NCI-H1105 (cell line): Measurements from ENCODE around the gene ADAMTS17.

Experiments
- DNase-seq: peaks from one replicate; lab custom pipeline; 2025; lab: John Stamatoyannopoulos, UW

Gene ADAMTS17

DNA sequence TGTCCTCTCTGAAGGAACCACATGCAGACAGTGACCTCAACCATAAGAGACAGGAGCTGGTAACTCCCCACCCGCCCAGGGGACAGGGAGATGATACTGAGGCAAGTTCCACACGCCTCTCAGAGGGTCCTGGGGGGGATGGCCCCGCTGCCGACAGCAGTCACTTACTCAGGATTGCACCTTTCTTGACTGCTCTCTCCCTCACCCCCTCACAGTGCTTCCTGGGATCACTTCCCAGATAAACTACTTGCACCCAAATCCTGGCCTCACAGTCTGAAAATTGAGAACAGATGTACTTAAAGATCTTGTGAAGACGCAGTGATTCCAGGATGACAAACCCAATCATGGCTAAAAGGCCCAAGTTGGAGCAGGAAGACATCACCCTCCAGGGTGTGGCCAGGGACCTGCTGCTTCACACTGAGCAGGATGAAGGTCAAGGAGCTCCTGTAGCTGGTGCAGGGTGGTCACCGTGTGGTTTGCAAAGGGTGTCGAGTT lies 207.6 kb downstream of the ADAMTS17 start:
- no peak for DNase-seq

DNA sequence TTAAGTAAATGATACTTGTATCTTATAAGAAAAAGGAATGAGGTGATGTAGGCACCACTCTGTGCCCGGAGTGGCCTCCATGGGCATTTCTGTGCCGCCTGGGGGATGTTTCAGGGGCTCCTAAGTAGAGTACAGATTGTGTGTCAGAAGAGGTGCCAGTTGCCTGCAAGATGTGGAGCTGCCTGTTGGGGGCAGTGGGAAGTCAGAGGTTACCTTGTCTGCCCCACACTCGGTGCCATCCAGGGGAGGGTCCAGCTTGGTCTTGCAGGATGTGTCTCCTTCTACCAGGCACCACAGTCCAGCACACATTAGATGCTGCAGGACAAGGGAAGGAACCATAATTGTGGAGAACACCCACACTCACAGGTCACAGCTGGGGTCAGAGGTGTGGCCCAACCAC lies 208.8 kb downstream of the ADAMTS17 start:
- DNase-seq, result no peak

DNA sequence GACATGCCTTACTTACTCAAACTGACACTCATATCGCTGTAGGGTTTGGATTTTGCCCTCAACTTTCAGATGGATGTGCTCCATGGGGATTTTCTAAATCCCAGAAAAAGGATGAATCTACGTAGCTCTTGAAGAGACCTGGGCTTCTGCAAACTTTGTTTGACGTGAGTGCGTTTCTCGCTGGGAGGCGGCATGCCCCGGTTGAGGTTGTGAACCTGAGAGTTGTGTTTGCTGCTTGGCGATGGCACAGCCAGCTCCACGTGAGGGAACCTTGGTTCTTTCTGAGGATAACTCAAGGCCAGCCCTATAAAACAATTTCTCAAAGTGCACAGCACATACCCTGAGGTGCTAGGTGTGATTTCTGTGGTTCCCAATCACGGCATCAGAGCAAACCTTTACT lies 209.5 kb downstream of the ADAMTS17 start:
- no peak for DNase-seq

DNA sequence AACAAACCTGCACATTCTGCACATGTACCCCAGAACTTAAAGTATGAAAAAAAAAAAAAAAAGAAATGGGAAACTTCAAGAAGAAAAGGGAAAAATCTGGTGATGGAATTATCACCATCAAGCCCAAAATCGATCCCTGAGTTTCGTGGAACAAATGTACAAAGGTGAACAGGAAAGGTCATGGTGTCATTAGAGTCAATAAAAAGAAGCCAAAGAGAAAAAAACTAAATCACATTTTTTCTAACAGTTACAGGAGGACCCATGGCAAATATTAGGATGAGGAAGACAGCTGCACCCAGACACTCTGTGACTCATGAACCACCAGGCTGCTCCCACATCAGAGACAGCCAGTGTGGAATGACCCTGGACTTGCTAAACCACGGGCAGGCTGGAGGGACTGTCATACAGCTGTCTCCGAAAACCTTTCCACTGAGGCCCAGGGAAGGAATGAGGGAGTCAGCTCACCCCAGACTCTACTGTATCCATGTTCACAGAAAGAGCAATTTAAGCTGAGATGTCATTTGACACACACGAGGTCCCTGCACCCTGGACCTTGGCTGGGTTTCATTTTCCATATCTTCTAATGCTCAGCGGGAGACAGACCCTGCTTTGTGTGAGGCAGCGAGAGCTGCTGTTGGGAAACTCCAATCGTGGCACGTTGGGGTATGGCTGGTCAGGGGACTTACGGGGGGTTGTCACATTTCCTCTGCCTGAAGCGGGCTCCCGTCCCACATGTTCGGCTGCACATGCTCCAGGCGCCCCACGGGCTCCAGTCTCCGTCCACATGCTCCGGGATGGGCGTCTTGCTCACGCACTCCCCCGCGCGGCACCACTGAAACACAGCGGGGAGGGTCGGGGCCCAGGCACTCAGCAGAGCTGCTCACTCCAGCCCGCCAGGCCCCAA lies 210.2 kb downstream of the ADAMTS17 start:
- no peak for DNase-seq

DNA sequence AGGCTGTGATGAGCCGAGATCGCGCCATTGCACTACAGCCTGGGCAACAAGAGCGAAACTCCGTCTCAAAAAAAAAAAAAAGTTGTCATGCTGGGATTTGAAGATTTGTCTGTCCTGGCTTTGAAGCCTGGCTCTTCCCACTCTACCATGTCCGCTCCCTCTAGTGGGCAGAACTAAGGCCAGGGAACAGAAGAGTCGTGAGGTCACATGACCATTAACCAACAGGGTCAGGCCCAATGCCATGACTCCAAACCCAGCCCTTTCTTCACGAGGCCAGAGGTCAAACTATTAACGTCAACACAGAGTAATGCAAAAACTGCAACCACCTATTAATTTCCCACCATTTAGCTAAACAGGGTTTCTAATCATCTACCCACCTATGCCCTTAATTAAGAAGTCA lies 212.1 kb downstream of the ADAMTS17 start:
- DNase-seq, result no peak

DNA sequence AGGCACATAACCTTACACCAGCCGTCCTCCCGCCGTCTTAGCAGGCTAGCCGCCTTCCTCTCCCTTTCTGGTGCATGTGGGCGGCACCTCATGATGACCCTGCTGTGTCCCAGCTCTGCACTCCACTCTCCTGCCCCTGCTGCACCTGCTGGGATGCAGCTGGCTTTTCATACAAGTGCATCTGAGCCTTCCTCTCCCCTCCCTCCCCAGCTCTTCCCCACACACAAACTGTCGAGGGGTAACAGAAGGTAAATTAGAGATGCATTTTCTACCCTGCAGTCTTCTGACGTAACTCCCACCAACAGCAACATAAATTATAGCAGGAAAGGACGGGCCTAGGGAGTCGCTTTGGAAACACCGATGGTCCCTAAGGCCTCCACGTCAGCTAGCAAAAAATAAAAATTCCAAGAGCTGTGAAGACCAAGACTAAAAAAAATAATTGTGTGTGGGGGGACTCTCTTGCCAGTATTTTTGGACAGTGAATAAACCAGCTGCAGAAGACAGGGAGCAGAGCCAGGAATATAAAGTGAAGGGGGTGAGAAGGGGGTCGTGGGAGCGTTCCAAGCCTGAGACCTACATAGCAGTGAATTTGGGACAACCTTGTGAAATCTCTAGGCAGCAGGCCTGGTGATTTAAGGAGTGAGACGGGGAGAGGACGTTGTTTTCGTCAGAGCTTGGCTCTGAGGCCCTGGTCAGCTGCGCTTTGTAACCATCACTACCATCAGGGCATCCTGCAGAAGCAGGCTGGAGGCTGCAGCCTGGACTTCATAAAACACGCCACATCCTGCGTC lies 216.2 kb downstream of the ADAMTS17 start:
- DNase-seq, result no peak

DNA sequence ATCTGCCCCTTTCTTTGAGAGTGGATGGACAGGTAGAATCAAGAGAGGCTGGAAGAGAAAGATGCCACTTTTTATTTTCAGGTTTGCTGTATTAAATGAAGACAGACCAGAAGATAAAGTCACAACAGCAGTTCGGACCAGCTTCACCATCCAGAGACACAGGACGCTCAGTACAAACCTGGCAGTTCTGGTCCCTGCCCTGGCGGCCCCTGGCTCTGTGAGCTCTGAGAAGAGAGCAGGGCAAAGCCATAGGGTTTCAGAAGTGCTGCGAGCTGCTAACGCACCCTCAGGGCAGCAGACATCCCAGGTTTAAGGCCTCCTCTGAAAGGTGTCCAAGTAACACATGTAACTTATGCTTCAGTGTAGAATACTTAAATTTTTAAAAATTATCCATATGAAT lies 216.8 kb downstream of the ADAMTS17 start:
- no peak for DNase-seq

DNA sequence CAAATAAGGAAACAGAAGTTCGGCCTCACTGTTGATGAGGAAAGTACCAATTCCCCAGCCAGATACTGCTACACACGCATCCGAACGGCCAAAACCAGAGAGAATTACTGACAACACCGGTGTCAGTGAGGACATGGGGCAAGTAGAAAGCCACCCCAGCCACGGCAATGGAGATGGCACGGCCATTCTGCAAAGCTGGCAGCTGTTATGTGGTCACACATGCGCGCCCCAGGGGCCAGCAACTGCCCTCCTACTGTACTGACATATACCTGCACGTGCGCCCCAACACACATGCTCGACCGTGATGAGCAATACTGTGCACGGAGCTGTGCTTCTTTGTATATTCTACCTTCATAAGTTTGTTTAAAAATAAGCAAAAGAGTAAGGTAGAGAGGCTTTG lies 217.4 kb downstream of the ADAMTS17 start:
- DNase-seq, result no peak

DNA sequence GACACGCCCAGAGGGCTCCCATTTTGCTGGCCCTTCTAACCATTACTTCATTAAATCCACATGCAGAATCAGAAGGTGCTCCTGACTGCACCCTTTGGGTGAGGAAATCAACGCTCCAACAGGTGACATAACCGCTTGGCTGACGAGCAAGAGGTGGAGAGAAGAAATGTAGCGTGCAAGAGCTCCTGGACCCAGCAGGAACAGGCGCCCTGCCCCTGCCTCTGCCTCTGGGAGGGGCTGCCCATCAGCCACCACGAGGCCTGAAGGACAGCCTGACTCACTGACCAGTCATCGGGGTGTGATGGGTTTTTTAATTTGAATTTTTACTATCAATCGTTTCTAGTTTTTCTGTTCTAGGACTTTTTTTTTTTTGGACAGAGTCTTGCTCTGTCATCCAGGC lies 218.2 kb downstream of the ADAMTS17 start:
- no peak for DNase-seq

DNA sequence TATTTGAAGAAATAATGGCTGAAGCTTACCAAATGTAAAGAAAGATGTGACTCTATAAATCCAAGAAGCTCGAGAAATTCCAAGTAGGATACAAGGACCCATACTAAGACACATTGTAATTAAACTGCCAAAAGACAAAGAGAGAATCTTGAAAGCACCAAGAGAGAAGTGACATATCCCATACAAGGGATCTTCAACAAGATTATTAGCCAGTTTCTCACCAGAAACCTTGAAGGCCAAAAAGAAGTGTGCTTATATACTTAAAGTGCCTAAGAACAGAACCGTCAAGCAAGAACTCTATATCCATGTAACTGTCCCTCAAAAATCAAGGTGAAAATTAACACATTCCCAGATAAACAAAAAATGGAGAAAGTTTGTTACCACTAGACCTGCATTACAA lies 220.5 kb downstream of the ADAMTS17 start:
- DNase-seq, result no peak

DNA sequence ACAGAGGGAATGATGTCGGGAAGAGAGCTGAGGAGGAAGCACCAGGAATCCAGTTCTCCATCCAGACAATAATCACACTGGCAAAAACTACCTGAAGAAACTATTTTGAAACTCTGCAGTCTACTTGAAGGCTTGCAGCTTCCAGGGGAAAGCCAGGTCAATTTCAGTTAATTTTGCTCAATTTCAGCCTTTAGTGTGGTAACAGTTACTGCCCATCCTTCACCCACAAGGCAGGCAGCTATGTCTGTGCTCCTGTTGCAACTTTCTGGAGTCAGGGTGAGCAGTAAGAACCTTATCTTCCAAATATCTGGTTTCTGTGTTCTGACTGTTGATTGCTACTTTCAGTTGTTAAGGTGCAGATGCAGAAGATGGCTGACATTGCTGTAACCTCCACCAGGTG lies 221.7 kb downstream of the ADAMTS17 start:
- DNase-seq, result no peak

DNA sequence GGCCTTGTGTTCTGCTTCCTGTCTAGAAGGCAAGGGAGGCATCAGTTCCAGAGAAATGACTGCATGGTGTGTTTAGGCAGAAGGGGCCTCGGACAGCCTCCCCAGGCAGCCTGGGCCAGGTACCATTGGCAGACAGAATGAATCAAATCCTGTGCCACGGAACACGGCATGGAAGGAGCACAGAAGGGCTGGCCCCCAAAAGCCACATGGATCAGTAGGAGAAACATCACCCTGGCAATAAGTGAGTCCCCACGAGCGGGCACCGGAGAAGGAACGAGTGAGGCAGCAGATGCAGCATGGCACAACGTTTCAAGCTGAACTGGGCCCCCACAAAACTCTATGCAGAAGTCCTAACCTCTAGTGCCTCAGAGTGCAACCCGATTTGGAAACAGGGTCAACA lies 223.2 kb downstream of the ADAMTS17 start:
- DNase-seq, result no peak

DNA sequence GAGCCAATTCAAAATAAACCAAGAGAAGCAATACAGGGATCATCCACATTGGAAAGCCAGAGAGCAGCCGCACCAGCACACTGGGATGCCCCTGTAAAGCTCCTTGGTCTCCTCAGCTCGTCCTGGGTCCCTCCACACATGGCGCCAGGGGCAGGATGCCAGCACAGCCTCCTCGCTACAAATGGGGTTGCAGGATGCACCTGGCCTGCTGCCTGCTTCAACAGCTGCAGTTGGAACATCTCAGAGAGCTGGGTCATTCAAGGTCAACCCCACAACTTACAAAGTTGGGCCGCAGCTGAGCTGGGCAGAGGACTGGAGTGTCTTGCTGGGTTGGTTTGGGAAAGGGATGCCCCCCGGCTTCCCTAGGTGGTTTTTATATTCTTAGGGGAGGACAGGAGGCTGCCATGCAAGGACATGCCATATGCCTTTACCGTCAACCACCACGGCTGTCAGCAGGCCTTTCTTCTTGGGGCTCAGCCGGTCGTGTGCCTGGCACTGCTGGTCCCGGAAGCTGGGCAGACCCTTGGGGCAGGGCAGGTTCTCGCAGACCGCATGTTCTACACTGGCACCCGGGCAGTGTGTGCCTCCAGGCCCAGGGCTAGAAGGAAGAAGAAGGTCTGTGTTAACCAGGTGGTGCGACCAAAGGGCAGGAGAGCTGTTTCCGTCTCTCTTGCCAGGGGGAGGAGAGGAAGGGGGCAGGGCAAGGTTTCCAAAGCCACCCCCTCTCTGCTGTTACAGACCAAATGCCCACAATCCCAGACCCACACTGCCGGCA lies 225.2 kb downstream of the ADAMTS17 start:
- DNase-seq, result no peak

DNA sequence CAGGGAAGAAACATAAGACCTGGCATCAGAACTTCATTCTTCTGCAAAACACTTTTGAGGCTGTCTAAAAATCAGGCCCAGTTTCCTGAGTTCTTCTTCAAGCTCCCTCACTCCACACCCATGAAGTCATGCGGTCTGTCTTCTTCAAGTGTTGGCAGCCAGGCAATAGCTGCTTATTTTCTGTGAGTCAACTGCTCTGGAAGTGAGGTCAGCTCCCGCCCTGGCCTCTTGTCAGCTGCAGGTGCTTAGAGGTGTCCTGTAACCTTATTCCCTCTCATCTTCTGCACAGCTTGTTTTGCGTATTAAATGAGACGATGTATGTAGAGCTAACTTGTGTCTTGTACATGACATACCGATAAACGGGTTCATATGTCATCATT lies 226.1 kb downstream of the ADAMTS17 start:
- DNase-seq, result no peak

DNA sequence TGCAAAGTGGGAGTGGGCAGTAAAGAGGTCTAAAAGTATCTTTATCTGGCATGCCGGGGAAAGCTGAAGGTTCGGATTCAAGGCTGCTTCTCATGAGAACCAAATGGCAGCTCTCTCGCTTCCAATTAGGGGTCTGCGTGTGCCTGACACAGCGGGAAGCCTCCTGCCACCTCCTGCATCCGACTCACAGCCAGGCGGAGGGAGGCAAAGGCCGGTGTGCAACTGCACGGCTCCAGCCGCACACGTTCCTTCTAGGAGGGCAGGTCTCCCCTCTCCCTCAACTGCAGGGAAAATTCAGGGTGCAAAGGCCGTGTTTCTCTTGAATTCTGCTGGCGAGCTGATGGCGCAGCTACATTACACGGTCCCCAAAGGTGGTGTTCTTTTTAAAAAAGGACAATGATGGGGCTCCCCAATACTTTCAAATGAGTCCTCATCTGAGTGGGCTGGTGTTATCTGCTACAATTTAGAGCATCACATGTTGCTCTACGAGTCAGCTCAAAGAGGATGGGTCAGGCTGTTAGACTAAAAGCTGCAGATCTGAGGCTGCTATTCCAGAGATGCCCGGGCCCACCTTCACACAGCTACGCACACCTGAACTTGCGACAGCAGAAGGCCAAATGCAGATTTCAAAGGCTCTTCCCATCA lies 226.6 kb downstream of the ADAMTS17 start:
- no peak for DNase-seq

DNA sequence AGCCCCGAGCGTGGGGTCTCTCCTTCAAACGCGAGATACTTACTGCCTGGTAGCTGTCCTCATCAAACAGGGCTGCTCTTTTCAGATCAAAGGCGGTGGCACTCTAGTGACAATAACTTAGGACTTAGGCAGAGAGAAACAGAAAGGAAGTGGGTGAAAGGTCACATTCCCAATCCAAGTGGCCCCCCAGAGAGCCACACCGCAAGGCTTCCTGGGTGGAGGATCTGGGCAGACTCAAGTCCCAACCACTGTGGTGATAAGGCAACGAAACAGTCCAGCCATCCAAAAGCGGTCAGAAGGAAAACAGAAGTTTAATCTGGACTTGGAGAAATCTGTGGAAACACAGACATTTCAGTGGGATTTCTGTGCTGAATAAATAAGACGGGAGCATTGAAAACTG lies 227.2 kb downstream of the ADAMTS17 start:
- DNase-seq, result no peak

DNA sequence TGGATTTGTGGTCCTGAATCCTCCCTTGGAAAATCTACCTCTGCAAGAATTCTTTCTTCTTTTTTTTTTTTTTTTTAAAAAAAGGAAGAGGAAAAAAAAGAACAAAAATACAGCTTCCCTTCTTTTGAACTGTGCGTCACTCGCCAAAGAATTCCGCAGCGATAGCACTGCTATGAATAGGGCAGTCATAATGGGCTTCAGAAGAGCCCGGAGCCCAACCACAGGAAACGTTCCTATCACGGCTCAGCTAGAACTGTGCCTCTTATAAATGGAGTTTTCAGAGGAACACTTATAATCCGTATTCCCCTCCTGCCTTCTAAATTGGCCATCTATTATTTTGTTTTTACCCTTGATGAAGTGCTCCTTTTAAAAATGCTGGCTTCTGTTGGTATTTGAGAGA lies 227.7 kb downstream of the ADAMTS17 start:
- no peak for DNase-seq

DNA sequence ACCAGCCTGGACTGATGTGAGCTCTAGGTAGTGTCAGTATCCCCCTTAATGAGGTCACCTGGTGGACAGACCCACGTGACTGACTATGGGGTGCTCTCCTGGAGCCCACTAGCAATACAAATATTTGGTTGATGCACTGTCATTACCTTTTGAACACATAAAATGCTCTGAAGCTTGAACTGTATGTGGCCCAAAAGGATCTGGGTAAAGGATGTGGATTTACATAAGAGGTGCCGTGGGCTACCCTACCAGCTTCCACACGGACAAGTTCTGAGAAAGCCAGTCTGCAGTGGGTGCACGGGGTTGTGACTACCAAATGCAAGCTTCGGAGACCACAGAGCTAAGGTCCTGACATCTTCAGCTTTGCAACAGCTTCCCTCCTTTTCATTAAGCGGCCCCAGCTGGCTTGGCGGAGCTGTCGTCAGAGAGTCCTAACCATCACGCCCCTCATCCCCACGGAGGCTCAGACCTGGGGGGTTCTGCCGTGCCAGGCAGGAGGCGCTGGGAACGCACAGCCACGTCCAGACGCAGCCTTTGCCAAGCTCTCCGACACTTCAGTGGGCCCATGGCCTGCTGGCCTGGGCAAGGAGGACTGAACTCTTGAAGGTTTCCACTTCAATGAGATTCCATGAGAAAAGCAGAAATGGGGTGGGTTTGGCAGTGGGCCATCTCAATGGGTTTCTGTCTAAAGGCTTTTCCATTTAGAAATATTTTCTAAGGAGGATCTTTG lies 228.3 kb downstream of the ADAMTS17 start:
- no peak for DNase-seq

DNA sequence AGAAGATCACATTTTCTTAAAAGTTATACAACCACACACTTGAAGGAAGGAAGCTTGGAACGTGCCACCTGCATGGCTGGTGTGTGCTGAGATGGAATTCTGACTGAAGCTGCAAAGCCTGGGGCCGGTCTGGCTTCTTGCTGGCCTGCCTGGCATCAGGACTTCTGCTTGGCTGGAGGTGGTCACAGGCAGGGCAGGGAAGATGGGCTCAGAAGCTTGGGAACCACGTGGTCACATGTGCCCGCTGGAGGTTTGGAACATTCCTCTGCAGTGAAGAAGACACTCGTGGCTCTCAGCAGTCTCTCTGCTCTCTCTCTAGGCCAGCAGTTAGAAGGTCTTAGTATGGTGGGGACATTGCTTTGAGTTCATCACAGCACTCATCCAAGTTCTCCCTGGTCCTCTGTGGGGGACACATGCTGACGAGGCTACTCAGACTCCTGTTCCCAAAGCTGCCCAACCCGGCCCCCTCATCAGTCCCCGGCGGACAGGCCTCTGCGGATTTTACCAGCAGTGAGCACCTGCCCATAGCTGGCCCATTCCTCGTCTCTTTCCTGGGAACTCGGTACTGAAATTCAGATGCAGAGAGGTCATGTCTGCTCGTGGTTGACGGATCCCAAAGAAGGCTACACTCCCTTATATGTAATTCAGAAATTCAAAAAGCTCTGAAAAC lies 229.0 kb downstream of the ADAMTS17 start:
- no peak for DNase-seq

DNA sequence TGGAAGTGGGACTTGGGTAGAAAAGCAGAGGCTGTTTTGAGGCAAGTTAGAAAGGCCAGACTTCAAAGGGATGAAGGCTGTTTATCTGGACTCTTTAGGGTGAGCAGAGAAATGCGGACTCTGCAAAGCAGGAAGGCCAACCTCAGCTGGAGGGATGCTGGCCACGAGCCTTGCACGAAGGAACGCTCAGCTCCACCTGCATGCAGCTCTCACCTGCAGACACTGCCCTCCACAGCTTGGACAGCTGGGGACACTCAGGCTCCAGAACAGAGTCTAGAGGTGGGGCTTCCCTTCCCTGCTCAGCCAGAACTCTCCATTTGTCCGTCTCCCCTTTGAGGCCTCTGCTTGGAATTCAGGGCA lies 229.7 kb downstream of the ADAMTS17 start:
- no peak for DNase-seq
